Neutrophil (primary cell): ENCODE data around the gene NDUFA8.

Source experiments
- H3K27ac ChIP-seq: fragments of 200-600 bp; sonication (generic); 2 replicates; pipeline ENCODE4 v1.5.1; 2016; ENCODE audit warnings: mild to moderate bottlenecking, moderate library complexity
- H3K27me3 ChIP-seq: fragments of 200-600 bp; sonication (generic); 2 replicates; pipeline ENCODE4 v1.6.0; 2016; ENCODE audit warnings: mild to moderate bottlenecking
- H3K36me3 ChIP-seq: fragments of 200-600 bp; sonication (generic); 2 replicates; pipeline ENCODE4 v1.5.1; 2017
- H3K4me1 ChIP-seq, 2 experiments: fragments of 200-600 bp in 1 of 2; sonication (generic) in 1 of 2; 1 replicate in 1 of 2; 2 replicates in 1 of 2; pipeline versions ENCODE4 v1.5.1 to v1.6.1; 2013 to 2016; ENCODE audit warnings: low read depth in 1 of 2, low read length in 1 of 2, mild to moderate bottlenecking in 1 of 2, moderate library complexity in 1 of 2; ENCODE audit not compliant: control insufficient read depth in 1 of 2, insufficient read depth in 1 of 2
- H3K4me3 ChIP-seq, 2 experiments: fragments of 200-600 bp in 1 of 2; sonication (generic) in 1 of 2; 1 replicate in 1 of 2; 2 replicates in 1 of 2; pipeline ENCODE4 v1.5.1; 2013 to 2016; ENCODE audit warnings: low read depth in 1 of 2, low read length in 1 of 2, mild to moderate bottlenecking in 1 of 2, moderate library complexity in 1 of 2
- H3K9me3 ChIP-seq: fragments of 200-600 bp; sonication (generic); 2 replicates; pipeline ENCODE4 v1.5.1; 2016
- CTCF ChIP-seq: fragments of 200-600 bp; sonication (generic); IDR thresholded peaks from 2 replicates; pipeline ENCODE4 v1.5.1; 2016; ENCODE audit warnings: antibody characterized with exemption

Gene NDUFA8

GRCh38 chr9:122144836-122145591, 14.6 kb downstream of the NDUFA8 start:
- Histone ChIP-seq H3K4me3 (no peak overlapping the region), H3K36me3 (peaks cover 56% of the 10 kb centered on the region), H3K9me3 (no peaks in the 10 kb centered on the region), H3K27ac (no peak overlapping the region), H3K27me3 (no peaks in the 10 kb centered on the region), H3K4me1 (no peaks in the 10 kb centered on the region)
- TF ChIP-seq CTCF: no peak

DNA sequence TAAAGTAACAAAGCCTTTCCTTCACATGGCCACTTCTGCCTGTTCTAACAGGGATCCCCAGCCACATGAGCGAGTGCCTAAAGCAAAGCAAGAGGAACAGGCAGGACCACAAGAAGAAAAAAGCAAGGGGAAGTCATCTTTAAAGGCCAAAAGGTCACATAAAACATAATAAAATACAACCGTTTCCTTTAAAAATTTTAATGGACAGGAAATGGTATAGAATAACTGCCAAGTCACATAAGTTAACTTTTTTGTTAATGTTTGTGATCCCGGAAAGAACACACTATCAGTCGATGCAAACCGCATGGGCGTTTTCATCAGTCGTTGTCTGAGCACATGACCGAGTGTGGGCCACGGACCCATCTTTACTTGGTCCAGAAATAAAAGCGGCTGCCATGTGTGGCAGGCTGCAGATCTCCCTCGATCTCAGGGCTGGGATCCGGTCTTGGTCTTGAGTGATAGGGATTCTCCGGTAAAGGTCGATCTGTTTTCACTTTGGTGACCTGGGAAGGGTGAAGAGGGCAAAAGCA, 15.6 kb downstream of the NDUFA8 start:
- no peaks in the 10 kb centered on the region for H3K27me3 ChIP-seq
- H3K4me1 ChIP-seq: no peaks in the 10 kb centered on the region
- no peak for TF ChIP-seq CTCF
- no peaks in the 10 kb centered on the region for H3K9me3 ChIP-seq
- peaks cover 50% of the 10 kb centered on the region for H3K36me3 ChIP-seq
- H3K4me3 ChIP-seq: no peak overlapping the region
- no peak overlapping the region for H3K27ac ChIP-seq

- H3K27me3 ChIP-seq: no peaks in the 10 kb centered on the region
- no peaks in the 10 kb centered on the region for H3K4me1 ChIP-seq
- no peak overlapping the region for H3K27ac ChIP-seq
- no peak for TF ChIP-seq CTCF
- H3K4me3 ChIP-seq: no peak overlapping the region
- H3K36me3 ChIP-seq: peaks cover 50% of the 10 kb centered on the region
- no peaks in the 10 kb centered on the region for H3K9me3 ChIP-seq
Observed at GRCh38 chr9:122143296-122143695, 16.3 kb downstream of the NDUFA8 start.

GRCh38 chr9:122141671-122142070, 17.9 kb downstream of the NDUFA8 start:
- Histone ChIP-seq H3K27ac (no peak overlapping the region), H3K27me3 (no peaks in the 10 kb centered on the region), H3K4me1 (no peaks in the 10 kb centered on the region), H3K4me3 (no peak overlapping the region), H3K9me3 (no peaks in the 10 kb centered on the region), H3K36me3 (peaks cover 41% of the 10 kb centered on the region)
- no peak for TF ChIP-seq CTCF

DNA sequence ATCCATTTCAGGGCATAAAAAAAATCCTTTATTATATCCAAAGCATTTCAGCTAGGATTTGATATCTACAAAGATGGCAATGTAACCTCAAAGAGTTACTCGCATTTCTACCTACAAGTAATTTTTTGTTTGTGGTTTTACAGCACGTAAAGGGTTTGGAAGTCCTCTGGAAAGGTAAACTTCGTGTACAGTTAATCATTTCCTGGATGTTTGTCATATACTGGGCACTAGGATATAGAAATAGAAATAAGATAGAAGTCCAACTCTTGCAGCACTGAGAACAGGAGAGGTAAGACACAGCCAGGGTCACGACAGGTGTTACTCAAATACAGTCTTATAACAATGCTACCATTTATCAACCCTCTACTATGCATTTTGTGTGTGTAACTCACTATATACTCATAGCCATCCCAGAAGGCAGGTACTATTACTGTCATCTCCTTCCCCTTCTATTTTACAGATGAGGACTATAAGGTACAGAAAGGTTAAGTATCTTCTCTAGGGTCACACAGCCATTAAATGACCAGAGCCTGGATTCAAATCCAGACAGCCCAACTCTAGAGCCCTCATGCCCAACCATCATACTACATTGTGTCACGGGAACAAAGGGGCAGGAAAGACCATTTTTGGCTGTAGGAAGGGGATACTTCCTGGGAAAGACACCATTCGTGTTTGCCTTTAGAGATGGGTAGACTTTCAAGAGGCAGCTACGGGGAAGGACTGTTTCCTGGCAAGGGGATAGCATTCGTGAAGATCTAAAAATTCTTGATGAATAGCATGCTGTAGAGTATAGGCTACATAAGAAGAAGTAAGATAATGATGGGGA, 19.0 kb downstream of the NDUFA8 start:
- no peak overlapping the region for H3K4me3 ChIP-seq
- H3K4me1 ChIP-seq: no peaks in the 10 kb centered on the region
- TF ChIP-seq CTCF: no peak
- H3K36me3 ChIP-seq: peaks cover 35% of the 10 kb centered on the region
- H3K27ac ChIP-seq: no peak overlapping the region
- no peaks in the 10 kb centered on the region for H3K27me3 ChIP-seq
- no peaks in the 10 kb centered on the region for H3K9me3 ChIP-seq
